Stimulated activated CD4-positive, alpha-beta T cell treated with anti-CD3 and anti-CD28 coated beads, Interleukin-12 subunit alpha, Interleukin-12 subunit beta, amount 100 ng/mL, for 4 hours (primary cell): ENCODE data around the gene PRKCA.

ENCODE experiments used
- DNase-seq: peaks from one replicate; pipeline ENCODE4 v3.0.0-alpha.2; 2020

PRKCA gene

GRCh38 chr17:66638707-66639479 lies 336.5 kb downstream of the PRKCA start:
- no peak for DNase-seq

GRCh38 chr17:66643815-66644710 lies 341.6 kb downstream of the PRKCA start:
- no peak for DNase-seq

DNA sequence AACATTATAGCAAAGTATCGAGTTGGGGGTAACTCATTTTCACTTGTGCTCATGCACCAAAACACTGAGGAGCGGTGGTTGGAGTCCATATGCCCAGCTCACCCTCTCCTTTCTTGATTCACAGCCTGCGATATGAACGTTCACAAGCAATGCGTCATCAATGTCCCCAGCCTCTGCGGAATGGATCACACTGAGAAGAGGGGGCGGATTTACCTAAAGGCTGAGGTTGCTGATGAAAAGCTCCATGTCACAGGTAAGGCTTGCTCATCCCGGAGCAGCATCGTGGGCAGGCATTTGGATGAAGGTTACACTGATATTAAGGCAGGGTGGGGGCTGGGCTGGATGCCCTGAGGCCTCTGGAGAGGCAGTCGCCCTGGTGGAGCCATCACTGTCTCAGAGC lies 342.8 kb downstream of the PRKCA start:
- DNase-seq: no peak

GRCh38 chr17:66647391-66647983 lies 345.1 kb downstream of the PRKCA start:
- no peak for DNase-seq

GRCh38 chr17:66649818-66650543 lies 347.6 kb downstream of the PRKCA start:
- no peak for DNase-seq

DNA sequence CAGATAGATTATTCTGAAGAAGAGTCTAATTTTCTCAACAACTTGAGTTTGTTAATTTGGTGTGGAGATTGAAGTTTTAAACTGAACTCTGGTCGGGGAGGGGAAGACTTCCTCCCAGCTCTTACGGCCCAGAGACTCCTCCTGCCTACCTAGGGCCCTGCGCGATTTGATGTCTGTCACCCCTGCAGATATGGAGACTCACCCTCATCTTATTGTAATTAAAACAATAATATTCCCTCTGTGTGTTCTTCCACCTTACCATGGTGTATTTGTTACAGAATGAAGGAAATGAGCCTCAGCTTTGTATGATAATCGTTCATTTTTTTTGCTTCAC lies 348.1 kb downstream of the PRKCA start:
- DNase-seq: no peak

- DNase-seq: no peak
Measured at GRCh38 chr17:66652840-66653507, 350.6 kb downstream of the PRKCA start.

- DNase-seq: no peak
Measured at GRCh38 chr17:66654106-66654740, 351.8 kb downstream of the PRKCA start.

DNA sequence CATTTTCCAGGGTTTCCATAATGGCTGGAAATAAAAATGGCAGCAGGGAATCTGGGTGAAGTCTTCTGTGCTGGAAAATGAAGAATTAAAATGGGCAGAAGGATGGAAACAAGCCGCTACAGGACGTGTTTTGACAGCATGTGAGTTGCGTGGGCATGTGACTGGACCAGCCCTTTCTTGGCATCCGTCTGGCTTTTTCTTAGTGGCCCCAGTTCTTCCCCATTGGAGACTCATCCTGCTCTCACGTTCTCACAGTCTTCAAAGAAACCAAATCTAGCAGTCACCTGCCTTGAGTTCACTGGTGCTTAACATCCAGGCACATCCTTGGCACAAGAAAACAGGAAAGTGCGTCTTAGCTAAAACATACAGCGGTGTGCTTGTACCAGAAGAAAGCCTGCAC lies 352.4 kb downstream of the PRKCA start:
- DNase-seq: no peak

- DNase-seq: no peak
Measured at GRCh38 chr17:66655461-66655860, 353.0 kb downstream of the PRKCA start.

GRCh38 chr17:66655861-66656260 lies 353.4 kb downstream of the PRKCA start:
- peak; percentile 48 for DNase-seq

- no peak for DNase-seq
Measured at GRCh38 chr17:66661411-66662256, 359.2 kb downstream of the PRKCA start.

- DNase-seq: no peak
Measured at GRCh38 chr17:66662496-66662895, 360.1 kb downstream of the PRKCA start.

DNA sequence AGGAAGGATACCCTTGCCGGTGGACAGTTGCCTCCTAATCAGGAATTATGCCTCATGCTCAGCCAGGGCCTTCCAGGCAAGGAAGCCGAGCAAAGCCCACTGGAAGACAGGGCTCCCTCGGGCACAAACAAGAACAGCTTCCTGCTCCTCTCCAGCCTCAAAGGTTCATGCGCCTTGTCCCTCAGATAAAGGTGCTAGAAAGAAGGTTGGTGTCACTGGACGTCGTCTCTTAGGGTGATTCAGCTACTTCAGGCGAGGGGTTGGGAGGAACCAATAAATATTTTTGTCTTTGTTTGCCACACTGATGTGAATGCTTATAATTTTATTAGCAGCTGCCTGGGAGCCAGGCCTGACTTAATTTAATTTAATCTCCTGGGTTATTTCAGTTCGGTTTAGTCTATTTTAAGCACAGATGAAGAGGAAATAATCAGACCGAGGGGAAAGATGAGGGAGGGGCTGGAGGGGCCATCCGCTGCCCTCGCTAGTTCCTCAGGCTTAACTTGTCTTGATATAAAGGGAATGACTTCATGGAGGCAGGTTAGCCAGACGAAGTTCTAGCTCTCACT lies 360.7 kb downstream of the PRKCA start:
- DNase-seq: no peak

- DNase-seq: no peak
Measured at GRCh38 chr17:66664336-66664735, 361.9 kb downstream of the PRKCA start.

DNA sequence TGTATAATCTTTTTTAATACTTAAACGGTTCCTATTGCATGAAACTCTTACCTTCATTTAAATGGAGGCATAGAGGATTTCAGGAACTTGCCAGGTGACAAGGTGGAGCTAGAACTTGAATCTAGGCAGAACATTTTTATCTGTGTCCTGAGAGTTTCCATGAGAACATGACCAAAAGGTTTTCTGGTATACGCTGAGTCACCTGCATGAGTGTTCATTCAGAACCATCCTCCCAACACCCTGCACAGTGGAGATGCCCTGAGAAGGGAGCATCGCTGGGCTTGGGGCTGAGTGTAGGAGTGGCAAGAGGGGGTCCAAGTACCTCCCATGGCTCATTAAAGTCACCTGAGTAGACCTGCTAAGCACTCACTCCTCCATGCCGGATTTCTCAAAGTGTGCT lies 362.8 kb downstream of the PRKCA start:
- no peak for DNase-seq

DNA sequence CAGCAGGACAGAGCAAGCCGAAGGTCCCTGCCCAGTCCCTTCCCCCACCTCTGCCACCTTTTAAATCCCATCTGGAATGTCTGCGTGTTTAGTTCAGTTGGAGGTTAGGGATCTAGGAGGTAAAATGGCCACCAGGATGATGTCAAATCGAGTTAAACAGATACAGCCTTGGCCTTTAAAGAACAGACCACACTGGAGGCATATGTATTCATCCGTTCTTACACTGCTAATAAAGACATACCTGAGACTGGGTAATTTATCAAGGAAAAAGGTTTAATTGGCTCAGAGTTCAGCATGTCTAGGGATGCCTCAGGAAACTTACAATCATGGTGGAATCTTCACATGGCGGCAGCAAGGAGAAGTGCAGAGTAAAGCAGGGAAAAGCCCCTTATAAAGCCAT lies 364.7 kb downstream of the PRKCA start:
- no peak for DNase-seq

DNA sequence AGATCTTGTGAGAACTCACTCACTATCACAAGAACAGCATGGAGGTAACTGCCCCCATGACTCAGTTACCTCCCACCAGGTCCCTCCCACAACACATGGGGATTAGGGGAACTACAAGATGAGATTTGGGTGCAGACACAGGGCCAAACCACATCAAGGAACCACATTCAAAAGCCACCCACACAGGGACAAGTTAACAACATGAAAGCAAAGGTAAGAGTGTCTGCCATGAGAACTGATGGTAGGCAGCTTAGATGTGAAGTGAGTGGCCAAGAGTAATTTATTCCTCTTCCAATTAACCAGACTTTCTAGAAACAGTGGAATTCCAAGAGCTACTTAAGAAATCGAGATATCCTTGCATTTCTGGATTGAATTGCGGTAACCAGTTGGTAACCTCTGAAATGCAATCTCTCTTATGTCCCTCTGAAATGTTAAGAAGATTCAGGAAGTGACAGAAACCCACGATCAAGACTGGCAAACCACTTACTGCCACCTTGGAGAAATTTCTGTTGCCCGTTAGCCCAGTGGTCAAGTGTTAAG lies 365.1 kb downstream of the PRKCA start:
- DNase-seq: peak; percentile 56

- DNase-seq: no peak
Measured at GRCh38 chr17:66670206-66670605, 367.8 kb downstream of the PRKCA start.

GRCh38 chr17:66671156-66671555 lies 368.7 kb downstream of the PRKCA start:
- no peak for DNase-seq
